Stomach (tissue), 9 donors: ENCODE measurements around the gene CDPF1. TPM values are rescaled to one million over a fixed set of nuclear protein-coding genes. Genes with fewer than 3 reads are reported as not detected.
"Not testable (repeated sequence)": the region's sequence is repeated elsewhere in the genome, so short reads cannot be mapped to it uniquely, and the experiment has no call there.

Experiments
- DNase-seq, 2 donors: peaks; one replicate each; pipeline versions ENCODE4 v3.0.0 to v3.0.0-alpha.2; 2013 to 2019
- H3K27ac ChIP-seq, 5 donors: fragments of 200-600 bp in 4 of 5; sonication (generic) in 4 of 5; one replicate each; pipeline ENCODE4 v1.5.1; 2013 to 2019; ENCODE audit warnings: mild to moderate bottlenecking in 1 of 5, moderate library complexity in 1 of 5
- H3K27me3 ChIP-seq, 3 donors: fragments of 200-600 bp; sonication (generic); one replicate each; pipeline ENCODE4 v1.5.1; 2017 to 2019; ENCODE audit warnings: mixed run types in 1 of 3
- H3K36me3 ChIP-seq, 4 donors: fragments of 200-600 bp; sonication (generic); 1 replicate in 3 of 4; 2 replicates in 1 of 4; pipeline ENCODE4 v1.5.1; 2016 to 2019
- H3K4me1 ChIP-seq, 4 donors: fragments of 200-600 bp; sonication (generic); one replicate each; pipeline ENCODE4 v1.5.1; 2016 to 2019
- H3K4me3 ChIP-seq, 4 donors: fragments of 200-600 bp; sonication (generic) in 3 of 4; one replicate each; pipeline ENCODE4 v1.5.1; 2016 to 2019; ENCODE audit warnings: mild to moderate bottlenecking in 1 of 4
- H3K9me3 ChIP-seq, 4 donors: fragments of 200-600 bp; sonication (generic); one replicate each; pipeline ENCODE4 v1.5.1; 2016 to 2019
- CTCF ChIP-seq, 7 experiments: fragments of 450-650 bp in 4 of 7; fragments of 200-600 bp in 3 of 7; sonication (generic) in 3 of 7; IDR thresholded peaks; one replicate each; pipeline ENCODE4 v1.5.1; 2016 to 2019; ENCODE audit warnings: antibody characterized with exemption in 7 of 7, control low read depth in 2 of 7, mild to moderate bottlenecking in 1 of 7
- EP300 ChIP-seq: sonication (generic); formaldehyde crosslinking; IDR thresholded peaks from one replicate; pipeline ENCODE4 v1.6.1; 2017; ENCODE audit warnings: antibody characterized with exemption
- POLR2A ChIP-seq, 4 donors: fragments of 450-650 bp; IDR thresholded peaks; one replicate each; pipeline ENCODE4 v1.6.1; 2016; ENCODE audit warnings: antibody characterized with exemption in 4 of 4, control low read depth in 2 of 4, mild to moderate bottlenecking in 1 of 4, moderate library complexity in 1 of 4
- POLR2AphosphoS5 ChIP-seq, 3 donors: sonication (generic); formaldehyde crosslinking; IDR thresholded peaks; one replicate each; pipeline ENCODE4 v1.6.1; 2016; ENCODE audit warnings: antibody characterized with exemption in 3 of 3
- WGBS, 5 donors: extraction: QIAGEN DNeasy Blood & Tissue Kit in 3 of 5; methylation state at CpG; one replicate each; pipeline versions ENCODE4 v1.1.5 to v1.1.7; 2013 to 2018; 5-methylcytosine and 5-hydroxymethylcytosine counted together
- intact Hi-C: fragments of 100-400 bp; cut with DNase I; formaldehyde crosslinking; loops from one replicate; pipeline ENCODE4 v1.15.1; 2023; ENCODE audit warnings: low total_unique reads
- polyA plus RNA-seq, 3 donors: library from polyadenylated mRNA; stranded (reverse); fragments of 200-250 nt; gene quantifications; one replicate each; pipeline ENCODE4 v1.2.3, GENCODE V29; 2013
- total RNA-seq, 5 donors: library from RNA; depleted of rRNA; stranded (reverse); fragments of >200 nt; gene quantifications; one replicate each; pipeline versions ENCODE4 v1.1.0 to v1.2.3, GENCODE V29; 2014 to 2016
- donor health status: healthy with polysubstance abuse.
- donor health status: Bipolar disorder and iron deficiency.
- donor health status: healthy.

Gene CDPF1
- total and polyA plus RNA-seq, 8 donors, result 7.2 to 24.6 (median 11.6) TPM; not detected in 1

- Histone ChIP-seq H3K27me3 (no peaks in the 10 kb centered on the region), H3K9me3 (no peaks in the 10 kb centered on the region), H3K4me3 (no peak overlapping the region), H3K27ac (no peak overlapping the region), H3K36me3 (peaks cover 50 to 83% (median 69%) of the 10 kb centered on the region in 4 donors), H3K4me1 (peaks cover 14 to 36% (median 27%) of the 10 kb centered on the region in 4 donors)
- DNase-seq, result no peak
- 84 to 96% (median 94%) methylated on average over 10 to 12 of the region's 12 CpGs for WGBS, 5 donors
- TF ChIP-seq EP300 (no peak), POLR2A (IDR thresholded peaks at IDR 0.05) (no peak), CTCF (IDR thresholded peaks at IDR 0.05) (no peak), POLR2AphosphoS5 (IDR thresholded peaks at IDR 0.05) (no peak)
- intact Hi-C loops, result no loop called here
Observed at GRCh38 chr22:46272762-46273431, 22.8 kb upstream of the CDPF1 start.

- H3K9me3 ChIP-seq, result no peaks in the 10 kb centered on the region
- 94 to 99% (median 96%) methylated on average over 8 of the region's 8 CpGs for WGBS, 5 donors
- TF ChIP-seq CTCF (IDR thresholded peaks at IDR 0.05), result no peak
- TF ChIP-seq POLR2AphosphoS5 (IDR thresholded peaks at IDR 0.05), result no peak
- no peak for TF ChIP-seq EP300
- no peak for TF ChIP-seq POLR2A (IDR thresholded peaks at IDR 0.05)
- no peak overlapping the region for H3K27ac ChIP-seq
- no peak overlapping the region for H3K4me3 ChIP-seq
- intact Hi-C loops, result no loop called here
- H3K36me3 ChIP-seq, result peaks cover 43 to 76% (median 62%) of the 10 kb centered on the region in 4 donors
- H3K27me3 ChIP-seq, result no peaks in the 10 kb centered on the region
- DNase-seq, result no peak
- H3K4me1 ChIP-seq, result peaks cover 16 to 40% (median 31%) of the 10 kb centered on the region in 4 donors
Observed at GRCh38 chr22:46272196-46272595, 22.1 kb upstream of the CDPF1 start.

GRCh38 chr22:46269564-46269963, 19.5 kb upstream of the CDPF1 start:
- WGBS, 5 donors, result 43 to 63% (median 56%) methylated on average over 11 of the region's 11 CpGs
- DNase-seq, result peak in 1 of 2 donors; percentile 54
- intact Hi-C loops, result no loop called here
- TF ChIP-seq POLR2A (IDR thresholded peaks at IDR 0.05), result no peak
- no peak for TF ChIP-seq POLR2AphosphoS5 (IDR thresholded peaks at IDR 0.05)
- no peak for TF ChIP-seq EP300
- no peak for TF ChIP-seq CTCF (IDR thresholded peaks at IDR 0.05)
- Histone ChIP-seq H3K27me3 (no peaks in the 10 kb centered on the region), H3K4me3 (peak overlapping the region in 2 of 4 donors; percentile 76 to 94), H3K4me1 (peaks cover 20 to 44% (median 37%) of the 10 kb centered on the region in 4 donors), H3K27ac (peak overlapping the region; percentile 5 to 92 (median 88)), H3K9me3 (no peaks in the 10 kb centered on the region), H3K36me3 (peaks cover 25 to 52% (median 38%) of the 10 kb centered on the region in 4 donors)

GRCh38 chr22:46267431-46268279, 17.6 kb upstream of the CDPF1 start, which contains the start of gene TTC38:
Gene TTC38 (plus strand): TSS chr22:46268008. CDS start chr22:46268040, 32 bp downstream.
- Histone ChIP-seq H3K27ac (peak within 1 kb of the TSS; percentile 88 to 98 (median 91)), H3K27me3 (no peaks in the 10 kb centered on the region), H3K4me3 (peak within 1 kb of the TSS; percentile 72 to 94 (median 79)), H3K4me1 (peaks cover 26 to 57% (median 45%) of the 10 kb centered on the region in 4 donors), H3K9me3 (no peaks in the 10 kb centered on the region), H3K36me3 (peaks cover 6 to 33% (median 18%) of the 10 kb centered on the region in 4 donors)
- peak; percentile 95 to 96 for DNase-seq
- 1 to 2% (median 1%) methylated on average over 19 to 74 of the region's 74 CpGs for WGBS, 5 donors
- intact Hi-C loops, result no loop called here
- TF ChIP-seq CTCF (IDR thresholded peaks at IDR 0.05), result no peak
- peak in 2 of 3 donors; percentile 66 to 71 for TF ChIP-seq POLR2AphosphoS5 (IDR thresholded peaks at IDR 0.05)

GRCh38 chr22:46265627-46266026, 15.5 kb upstream of the CDPF1 start:
- H3K4me1 ChIP-seq, result peaks cover 26 to 54% (median 46%) of the 10 kb centered on the region in 4 donors
- H3K4me3 ChIP-seq, H3K9me3 ChIP-seq, DNase-seq, H3K27ac ChIP-seq, intact Hi-C loops, H3K27me3 ChIP-seq: not testable (repeated sequence)
- WGBS, 5 donors, result 82 to 98% (median 95%) methylated on average over 4 of the region's 4 CpGs
- peaks cover 0 to 12% (median under 1%) of the 10 kb centered on the region in 4 donors for H3K36me3 ChIP-seq
